KOPT-K1 (cell line): ENCODE measurements around the gene KIAA1217.
"Not testable (repeated sequence)": the region's sequence is repeated elsewhere in the genome, so short reads cannot be mapped to it uniquely, and the experiment has no call there.

Experiments used
- H3K27ac ChIP-seq: fragments of 200-600 bp; sonication (generic); 2 replicates; pipeline ENCODE4 v1.5.1; 2016; ENCODE audit warnings: antibody characterized with exemption, mild to moderate bottlenecking, low read depth, low read length; ENCODE audit not compliant: poor library complexity, severe bottlenecking
- H3K36me3 ChIP-seq: fragments of 200-600 bp; sonication (generic); 2 replicates; pipeline ENCODE4 v1.5.1; 2017; ENCODE audit warnings: antibody characterized with exemption, mild to moderate bottlenecking, low read length, moderate library complexity; ENCODE audit not compliant: insufficient read depth
- H3K9me3 ChIP-seq: fragments of 200-600 bp; sonication (generic); 2 replicates; pipeline ENCODE4 v1.5.1; 2017; ENCODE audit warnings: antibody characterized with exemption, low read length, mild to moderate bottlenecking; ENCODE audit not compliant: insufficient read depth, poor library complexity, severe bottlenecking

KIAA1217 gene

DNA sequence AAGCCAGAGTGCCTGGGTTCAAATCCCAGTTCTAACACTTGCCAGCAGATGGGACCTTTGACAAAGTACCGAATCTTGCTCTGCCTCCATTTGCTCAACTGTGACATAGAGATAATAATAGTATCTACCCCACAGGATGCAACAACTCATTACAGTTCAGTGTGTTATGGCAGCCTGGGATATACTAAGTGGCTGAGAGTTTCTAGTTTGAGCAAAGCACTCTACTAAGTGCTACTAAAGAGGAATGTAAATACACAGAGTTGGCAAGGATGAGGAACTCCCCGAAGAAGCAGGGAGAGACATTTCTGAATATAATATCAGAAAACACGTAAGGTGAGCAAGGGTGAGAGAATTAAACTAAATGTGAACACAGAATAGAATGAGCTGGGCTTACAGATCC is 271.5 kb downstream of the KIAA1217 start:
- H3K27ac ChIP-seq, result no peak overlapping the region
- H3K9me3 ChIP-seq, result no peaks in the 10 kb centered on the region
- no peaks in the 10 kb centered on the region for H3K36me3 ChIP-seq

DNA sequence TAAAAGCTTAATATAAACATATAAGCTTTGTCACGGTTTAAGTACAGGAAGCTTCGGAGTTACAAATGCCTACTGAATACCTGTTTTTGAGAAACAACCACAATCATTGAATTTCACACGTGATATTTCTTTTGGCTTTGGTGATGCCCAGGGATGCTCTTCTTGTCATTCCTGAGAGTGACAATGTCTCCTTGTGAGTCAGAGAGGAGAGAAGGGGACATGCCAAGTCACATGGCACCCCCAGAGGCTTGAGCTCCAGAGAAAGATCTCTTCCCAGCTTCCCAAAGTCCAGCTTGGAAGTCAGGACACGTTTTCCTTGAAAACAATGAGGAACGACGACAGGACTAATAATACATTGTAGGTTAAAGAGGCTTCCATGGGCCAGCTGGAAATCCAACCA is 272.3 kb downstream of the KIAA1217 start:
- no peaks in the 10 kb centered on the region for H3K36me3 ChIP-seq
- H3K27ac ChIP-seq, result no peak overlapping the region
- H3K9me3 ChIP-seq, result no peaks in the 10 kb centered on the region

DNA sequence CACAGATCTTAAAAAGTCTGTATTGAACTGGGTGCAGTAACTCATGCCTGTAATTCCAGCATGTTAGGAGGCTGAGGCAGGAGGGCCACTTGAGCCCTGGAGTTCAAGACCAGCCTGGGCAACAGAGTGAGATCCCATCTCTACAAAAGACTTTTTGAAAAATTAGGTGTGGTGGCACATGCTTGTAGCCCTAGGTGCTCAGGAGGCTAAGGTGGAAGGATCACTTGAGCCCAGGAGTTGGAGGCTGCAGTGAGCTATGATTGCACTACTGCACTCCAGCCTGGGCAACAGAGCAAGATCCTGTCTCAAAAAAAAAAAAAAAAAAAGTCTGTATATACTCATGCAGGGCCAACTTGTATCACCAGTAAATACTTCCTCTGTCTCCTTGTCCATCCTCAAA is 273.8 kb downstream of the KIAA1217 start:
- H3K9me3 ChIP-seq, H3K36me3 ChIP-seq, H3K27ac ChIP-seq: not testable (repeated sequence)

DNA sequence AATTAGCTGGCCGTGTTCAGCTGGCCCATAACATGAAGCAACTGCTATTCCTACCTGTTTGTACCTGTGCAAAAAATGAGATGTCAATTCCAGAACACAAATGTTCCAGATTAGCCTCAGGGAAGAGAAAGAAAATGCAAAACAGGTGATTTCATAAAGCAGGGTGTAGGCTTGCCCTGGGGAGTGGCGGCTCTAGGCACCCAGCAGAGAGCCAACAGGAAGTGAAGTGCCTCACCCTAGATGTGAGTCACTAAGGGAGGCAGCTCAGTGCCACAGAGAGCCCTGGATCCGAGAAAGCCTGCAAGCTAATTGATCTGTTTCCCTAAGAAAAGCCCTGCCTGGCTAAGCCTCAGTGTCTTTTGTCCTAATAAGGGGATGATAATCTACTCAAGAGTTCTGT is 274.8 kb downstream of the KIAA1217 start:
- H3K27ac ChIP-seq, result no peak overlapping the region
- H3K36me3 ChIP-seq, result no peaks in the 10 kb centered on the region
- H3K9me3 ChIP-seq, result no peaks in the 10 kb centered on the region

DNA sequence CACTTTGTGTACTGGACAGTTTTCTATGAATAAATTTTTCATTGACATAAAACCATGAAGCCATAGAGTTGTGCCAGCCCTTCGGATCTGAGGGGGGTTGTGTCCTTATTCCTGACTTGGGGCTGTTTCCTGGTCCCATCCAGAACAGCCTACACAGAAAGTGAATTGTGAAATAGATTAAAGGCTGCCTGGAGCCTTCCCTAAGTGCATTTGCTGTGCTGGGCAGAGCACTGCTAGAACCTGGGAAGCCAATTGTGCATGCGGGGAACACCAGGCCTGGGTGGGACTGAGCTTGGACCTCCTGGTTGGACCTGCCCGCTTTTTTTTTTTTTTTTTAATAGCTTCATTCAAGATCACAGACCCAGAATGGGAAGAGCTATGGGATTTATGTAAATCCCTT is 275.8 kb downstream of the KIAA1217 start:
- no peak overlapping the region for H3K27ac ChIP-seq
- H3K9me3 ChIP-seq, result no peaks in the 10 kb centered on the region
- H3K36me3 ChIP-seq, result no peaks in the 10 kb centered on the region

DNA sequence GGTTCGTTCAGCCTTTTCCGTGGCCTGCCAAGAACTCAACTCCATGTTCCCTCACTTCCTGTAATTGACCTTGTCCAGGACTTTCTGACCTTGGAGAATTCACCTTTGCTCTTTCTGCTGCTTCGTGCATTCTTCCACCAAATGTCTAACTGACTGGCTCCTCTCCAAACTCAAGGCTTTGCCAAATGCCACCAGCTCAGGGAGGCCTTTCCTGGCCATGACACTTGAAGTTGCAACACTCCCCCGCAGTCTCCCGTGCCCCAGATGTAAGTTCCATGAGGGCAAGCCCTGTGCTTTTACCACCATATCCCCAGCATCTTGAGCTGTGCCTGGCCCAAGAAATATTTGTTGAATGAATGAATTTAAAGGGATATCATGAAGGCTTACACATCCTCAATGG is 276.4 kb downstream of the KIAA1217 start:
- H3K9me3 ChIP-seq, result no peaks in the 10 kb centered on the region
- no peak overlapping the region for H3K27ac ChIP-seq
- H3K36me3 ChIP-seq, result no peaks in the 10 kb centered on the region

DNA sequence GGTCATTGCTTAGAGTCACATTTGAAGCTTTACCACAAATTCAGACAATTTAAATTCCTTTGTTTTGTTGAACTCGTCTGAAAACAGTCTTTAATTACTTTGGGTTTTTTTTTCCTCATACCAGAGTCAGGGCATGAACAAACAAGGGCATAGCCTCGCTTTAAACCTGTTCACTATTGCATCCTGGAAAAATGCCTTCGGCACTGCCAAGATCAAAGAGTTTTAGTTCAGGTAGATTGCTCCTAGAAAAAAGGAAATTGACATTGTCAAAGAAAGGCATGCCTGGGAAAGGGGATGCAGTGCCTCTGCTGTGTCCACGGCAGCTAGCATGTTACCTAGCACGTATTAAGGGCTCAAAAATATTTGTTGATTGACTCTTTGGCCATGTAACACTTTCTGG is 279.7 kb downstream of the KIAA1217 start:
- H3K27ac ChIP-seq, result no peak overlapping the region
- no peaks in the 10 kb centered on the region for H3K9me3 ChIP-seq
- no peaks in the 10 kb centered on the region for H3K36me3 ChIP-seq

DNA sequence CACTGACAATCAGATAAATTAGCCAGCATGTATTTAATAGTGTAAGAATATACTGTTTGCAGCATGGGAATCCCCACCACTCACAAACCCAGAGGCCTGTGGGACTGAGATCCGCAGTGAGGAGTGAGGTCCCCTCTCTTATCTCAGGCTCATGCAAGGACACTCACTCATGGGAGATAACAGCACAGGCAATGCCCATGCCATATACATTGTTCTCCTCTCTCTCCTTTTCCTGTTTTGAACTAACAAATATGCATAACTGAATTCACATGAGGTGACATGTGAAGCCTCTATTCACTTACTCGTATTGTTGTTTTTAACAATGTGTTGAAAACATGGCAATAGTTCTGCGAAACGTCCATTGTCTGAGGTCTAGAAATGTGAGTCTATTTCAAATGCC is 284.2 kb downstream of the KIAA1217 start:
- no peaks in the 10 kb centered on the region for H3K9me3 ChIP-seq
- H3K36me3 ChIP-seq, result no peaks in the 10 kb centered on the region
- H3K27ac ChIP-seq, result no peak overlapping the region

DNA sequence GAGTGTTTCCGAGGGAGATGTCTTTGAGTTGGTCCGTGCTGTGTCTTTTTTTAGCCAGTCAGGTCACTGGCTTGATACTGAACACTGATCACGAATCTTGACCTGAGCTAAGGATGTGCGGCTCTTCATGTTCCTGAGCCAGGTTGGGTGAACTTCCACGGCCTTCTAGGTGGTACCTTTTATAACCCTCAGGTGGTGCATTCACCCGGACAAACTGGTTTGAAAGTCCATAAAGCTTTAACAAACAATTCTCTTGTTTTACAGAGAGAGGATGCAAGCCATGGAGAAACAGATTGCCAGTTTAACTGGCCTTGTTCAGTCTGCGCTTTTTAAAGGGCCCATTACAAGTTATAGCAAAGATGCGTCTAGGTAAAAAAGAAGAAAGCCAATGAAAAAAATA is 285.3 kb downstream of the KIAA1217 start:
- Histone ChIP-seq H3K36me3 (no peaks in the 10 kb centered on the region), H3K27ac (no peak overlapping the region), H3K9me3 (no peaks in the 10 kb centered on the region)

DNA sequence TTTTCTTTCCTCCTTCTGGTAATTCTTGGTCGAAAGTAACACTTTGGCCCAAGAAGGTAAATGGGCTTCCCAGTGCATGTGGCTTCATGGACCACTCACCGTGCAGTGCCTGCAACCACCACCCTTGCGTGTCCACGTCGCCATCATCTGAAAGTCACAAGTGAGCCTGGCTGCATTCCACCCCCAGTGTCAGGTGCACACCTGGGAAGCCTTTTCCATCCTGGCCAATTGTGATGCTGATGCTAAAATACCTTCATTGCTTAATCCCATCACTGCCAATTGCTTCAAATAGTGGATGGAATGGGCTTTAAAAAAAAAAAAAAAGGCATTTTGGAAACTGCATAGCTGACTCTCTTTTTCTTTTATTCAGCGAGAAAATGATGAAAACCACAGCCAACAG is 285.8 kb downstream of the KIAA1217 start:
- Histone ChIP-seq H3K27ac (no peak overlapping the region), H3K9me3 (no peaks in the 10 kb centered on the region), H3K36me3 (no peaks in the 10 kb centered on the region)

DNA sequence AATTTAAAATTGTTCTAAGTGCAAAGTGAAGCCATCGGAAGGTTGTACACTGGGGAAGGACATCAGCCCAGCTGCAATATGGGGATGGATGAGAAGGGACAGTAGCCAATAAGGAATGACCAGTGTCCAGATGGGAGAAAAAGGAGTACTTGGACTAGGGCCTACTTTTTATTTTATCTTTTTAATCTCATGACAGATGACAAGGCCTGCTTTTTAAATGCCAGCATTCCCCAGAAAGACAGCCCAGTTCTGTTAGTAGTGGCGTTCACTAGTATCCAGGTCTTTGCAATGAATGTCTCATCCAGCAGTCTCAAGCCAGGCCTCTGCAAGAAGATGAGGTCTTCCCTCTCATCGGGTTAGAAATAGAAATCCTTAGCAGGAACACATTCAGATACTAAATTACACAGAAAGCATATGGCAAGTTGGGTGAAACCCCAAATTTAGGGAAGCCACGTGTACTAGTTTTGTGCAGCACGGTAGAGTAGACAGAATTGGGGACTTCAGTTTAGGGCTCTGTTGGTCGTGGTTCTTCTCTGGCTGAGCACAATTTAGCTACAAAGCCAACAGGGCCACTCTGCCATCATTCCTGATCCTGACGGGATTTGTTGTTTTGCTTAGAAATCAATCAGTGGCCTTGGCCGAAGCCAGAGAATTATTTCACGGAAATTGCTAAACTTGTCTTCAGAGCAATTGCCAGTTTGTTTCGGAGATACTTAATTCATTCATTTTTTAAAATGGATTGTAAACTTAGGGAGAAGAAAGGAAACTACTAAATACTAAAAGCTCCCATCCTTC is 286.9 kb downstream of the KIAA1217 start:
- Histone ChIP-seq H3K27ac (no peak overlapping the region), H3K9me3 (no peaks in the 10 kb centered on the region), H3K36me3 (no peaks in the 10 kb centered on the region)

DNA sequence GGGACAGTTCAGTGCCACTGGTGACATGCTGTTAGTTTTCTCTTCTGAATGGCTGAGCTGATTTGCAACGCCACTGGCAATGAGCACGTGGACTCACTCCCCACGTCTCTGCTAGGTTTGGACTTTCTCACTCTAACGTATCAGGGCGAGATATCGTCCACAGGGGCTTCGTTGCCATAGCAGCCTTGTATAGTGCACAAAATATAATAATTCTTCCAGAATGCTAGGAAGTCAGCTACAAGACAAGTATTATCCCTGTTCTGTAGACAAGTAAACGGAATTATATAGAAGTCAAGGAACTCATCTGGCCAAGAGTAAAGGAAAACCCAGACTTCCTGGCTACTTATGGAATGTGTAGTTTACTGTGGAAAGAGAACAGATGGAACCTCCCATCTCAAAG is 288.0 kb downstream of the KIAA1217 start:
- Histone ChIP-seq H3K36me3 (no peaks in the 10 kb centered on the region), H3K27ac (no peak overlapping the region), H3K9me3 (no peaks in the 10 kb centered on the region)

DNA sequence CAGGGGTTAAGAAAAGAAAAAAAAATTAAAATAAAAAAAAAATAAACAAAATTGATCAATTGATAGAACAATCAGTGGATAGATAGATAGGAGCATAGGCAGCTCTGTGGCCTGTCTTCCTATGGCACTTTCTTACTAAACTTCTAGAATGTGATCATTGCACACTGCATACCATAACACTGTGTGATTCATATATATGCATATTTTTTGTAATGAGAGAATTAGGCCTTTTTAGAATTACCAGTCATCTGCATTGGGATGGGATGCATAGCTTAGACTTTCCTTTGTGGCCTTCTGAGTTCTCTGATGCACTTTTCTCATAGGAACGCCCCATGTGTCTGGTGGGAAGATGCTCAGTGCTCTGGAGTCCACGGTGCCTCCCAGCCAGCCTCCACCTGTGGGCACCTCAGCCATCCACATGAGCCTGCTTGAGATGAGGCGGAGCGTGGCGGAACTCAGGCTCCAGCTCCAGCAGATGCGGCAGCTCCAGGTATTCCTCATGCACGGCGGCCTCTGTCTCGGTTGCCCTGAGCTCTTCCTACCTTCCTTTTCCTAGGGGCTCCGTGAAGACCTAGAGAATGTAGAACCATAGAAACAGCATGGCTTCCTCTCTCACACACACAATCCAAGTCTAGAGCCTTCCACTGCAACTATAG is 292.2 kb downstream of the KIAA1217 start:
- Histone ChIP-seq H3K27ac (no peak overlapping the region), H3K9me3 (no peaks in the 10 kb centered on the region), H3K36me3 (no peaks in the 10 kb centered on the region)

DNA sequence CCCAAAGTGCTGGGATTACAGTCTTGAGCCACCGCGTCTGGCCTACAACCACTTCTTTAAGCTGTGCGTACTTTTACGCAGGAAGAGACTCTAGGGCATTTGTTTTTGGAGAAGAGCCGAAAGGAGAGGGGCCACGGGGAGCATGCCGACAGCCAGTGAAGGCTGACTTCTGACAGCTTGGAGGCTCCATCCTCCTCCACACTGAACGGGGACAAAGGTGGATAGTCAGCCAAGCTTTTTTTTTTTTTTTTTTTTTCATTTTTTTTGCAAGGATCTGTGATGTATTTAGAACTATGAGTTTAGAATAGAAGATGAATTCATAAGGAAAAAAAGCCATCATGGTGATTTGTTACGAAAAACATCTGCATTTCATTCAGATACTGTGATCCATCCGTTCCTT is 293.1 kb downstream of the KIAA1217 start:
- H3K27ac ChIP-seq, result no peak overlapping the region
- H3K9me3 ChIP-seq, result peaks cover 6% of the 10 kb centered on the region
- no peaks in the 10 kb centered on the region for H3K36me3 ChIP-seq

DNA sequence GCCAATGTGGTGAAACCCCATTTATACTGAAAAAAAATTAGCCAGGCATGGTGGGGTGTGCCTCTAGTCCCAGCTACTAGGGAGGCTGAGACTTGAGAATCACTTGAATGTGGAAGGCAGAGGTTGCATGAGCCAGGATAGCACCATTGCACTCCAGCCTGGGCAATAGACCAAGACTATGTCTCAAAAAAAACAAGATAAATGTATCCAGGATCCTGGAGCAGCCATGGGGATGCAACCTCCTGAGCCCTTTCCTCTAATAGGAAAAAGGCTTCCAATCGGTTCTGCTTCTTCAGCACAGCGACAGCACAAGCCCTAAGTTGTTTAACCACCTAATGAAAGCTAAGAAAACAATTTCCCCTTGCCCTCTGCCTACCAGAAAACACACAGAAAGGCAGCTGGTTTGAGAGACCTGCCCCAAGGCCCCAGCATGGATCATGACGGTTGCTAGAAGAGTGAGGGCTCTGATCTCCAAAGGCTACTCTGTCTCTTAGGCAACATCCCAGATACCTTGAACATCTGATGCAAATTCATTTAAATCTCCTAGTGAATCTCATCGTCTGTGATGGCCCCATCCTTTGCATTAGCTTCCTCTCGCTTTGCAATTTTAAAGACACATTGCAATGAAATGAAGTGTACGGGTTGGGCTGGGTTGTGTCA is 294.0 kb downstream of the KIAA1217 start:
- Histone ChIP-seq H3K36me3 (no peaks in the 10 kb centered on the region), H3K9me3 (peaks cover 8% of the 10 kb centered on the region), H3K27ac (no peak overlapping the region)
